Measurements from ENCODE around the gene ETV6. TPM values are rescaled to one million over a fixed set of nuclear protein-coding genes. Genes with fewer than 3 reads are reported as not detected.

The ETV6 gene
- polyA plus RNA-seq, 4 donors = 13.3 to 15.2 (median 14.0) TPM

DNA sequence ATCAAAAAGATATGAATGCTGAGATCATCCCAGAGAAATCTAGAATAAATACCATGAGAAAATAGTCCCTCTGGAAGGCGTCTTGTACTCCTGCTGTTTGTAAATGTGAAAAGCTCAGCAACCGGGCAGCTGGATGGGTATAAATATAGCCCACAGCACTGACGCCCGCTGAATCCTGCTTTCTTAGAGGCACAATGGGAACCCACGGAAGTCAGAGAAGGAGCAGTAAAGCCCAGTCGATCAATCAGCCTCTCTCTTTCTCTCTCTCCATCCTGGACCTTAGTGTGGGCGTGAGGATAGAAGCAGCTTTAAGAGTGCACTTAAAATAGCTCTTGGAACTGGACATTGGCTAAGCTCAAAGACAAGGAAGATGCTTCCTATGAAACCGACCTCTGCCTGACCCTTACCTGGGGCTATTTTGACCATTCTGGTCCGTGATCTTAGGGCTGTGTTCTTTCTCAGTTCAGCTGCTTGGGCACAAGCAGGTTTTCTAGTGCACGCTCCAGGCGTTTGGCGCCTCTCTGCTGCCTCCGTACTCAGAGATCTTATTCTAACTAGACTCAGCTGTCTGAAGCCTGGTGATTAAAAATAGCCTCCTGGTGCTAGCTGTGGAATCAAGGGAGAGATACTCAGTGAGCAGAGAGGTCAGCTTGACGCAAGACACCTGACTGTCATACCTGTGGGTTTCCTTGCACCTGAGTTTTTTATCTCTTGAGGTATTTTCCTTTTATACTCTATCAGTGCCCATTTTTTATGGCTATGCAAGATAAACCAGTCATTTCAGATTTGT, 144.6 kb downstream of the ETV6 start:
- no peak for DNase-seq (ENCODE audit: low read depth in 4 of 4, low spot score in 3 of 4)

DNA sequence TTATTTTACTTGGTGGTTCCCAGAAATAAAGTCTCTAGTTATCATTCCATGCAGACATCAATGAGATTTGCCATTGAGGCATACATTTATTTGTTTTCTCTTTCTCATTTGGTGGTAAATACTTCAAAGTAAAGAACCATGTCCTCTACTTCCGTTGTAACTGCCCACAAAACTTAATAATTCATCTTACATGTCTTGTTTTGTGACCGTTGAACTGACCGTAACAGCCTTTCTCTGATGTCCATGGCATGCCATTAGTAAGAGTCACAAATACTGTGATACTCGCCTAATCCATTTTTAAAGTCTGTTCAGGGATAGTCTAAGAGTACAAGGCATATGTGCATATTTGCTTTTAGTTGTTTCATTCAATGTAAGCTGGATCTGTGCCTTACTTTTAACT, 145.3 kb downstream of the ETV6 start:
- no peak for DNase-seq (ENCODE audit: low read depth in 4 of 4, low spot score in 3 of 4)

DNA sequence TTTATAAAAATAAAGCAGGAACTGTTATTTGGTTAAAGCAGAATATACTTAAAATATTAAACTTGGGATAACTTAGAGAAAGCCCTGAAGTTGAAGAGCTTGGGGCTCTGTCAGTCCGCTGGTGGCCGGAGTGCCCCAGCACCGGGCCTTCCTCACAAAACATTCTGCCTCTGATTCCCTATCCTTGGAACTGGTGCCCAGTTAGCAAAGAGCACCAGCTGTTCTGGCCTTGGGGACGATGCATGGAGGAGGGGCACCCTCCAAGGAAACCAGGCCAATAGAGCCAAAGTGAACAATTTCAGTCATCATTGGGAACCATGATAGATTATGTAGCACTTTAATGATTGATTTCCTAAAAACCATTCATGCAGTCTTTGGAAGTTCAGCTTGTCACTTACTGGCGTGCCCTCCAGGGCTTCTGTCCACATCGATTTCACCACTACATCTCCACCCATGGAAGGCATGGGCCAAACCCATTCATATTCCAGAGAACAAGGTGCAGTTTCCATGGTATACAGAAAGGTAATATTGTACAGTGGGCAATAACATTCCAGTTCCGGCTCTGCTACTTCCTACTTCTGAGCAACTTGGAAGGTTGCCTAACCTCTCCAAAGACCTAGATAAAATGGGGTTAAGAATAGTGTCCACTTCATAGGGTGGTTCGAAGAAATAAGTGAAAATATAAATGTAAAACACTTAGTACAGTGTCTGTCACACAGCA, 145.9 kb downstream of the ETV6 start:
- DNase-seq (ENCODE audit: low read depth in 4 of 4, low spot score in 3 of 4) = no peak

DNA sequence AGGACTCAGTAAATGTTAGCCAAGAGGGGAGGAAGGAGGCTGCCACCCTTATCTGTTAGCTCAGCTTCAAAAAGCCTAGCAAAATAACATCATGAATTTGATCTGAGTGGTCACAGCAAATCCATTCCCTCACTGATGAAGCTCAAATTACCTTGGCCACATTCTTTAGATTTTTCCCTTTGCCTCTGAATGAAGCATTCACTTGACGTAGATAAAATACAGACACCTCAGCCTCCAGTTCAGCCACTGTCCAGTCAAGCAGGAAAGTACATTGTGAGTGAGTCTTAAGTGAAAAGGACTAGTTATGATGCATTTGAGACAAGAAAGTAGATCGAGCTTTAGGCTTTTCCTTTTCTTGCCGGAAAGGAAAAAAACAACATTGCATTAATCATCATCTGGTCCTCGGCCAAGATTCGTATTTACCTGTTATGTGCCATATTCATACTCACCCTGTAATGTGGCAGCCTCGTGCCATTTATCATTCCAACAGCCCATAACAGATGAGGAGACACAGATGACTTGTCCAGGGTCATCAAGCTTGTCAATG, 146.5 kb downstream of the ETV6 start:
- DNase-seq (ENCODE audit: low read depth in 4 of 4, low spot score in 3 of 4) = no peak

DNA sequence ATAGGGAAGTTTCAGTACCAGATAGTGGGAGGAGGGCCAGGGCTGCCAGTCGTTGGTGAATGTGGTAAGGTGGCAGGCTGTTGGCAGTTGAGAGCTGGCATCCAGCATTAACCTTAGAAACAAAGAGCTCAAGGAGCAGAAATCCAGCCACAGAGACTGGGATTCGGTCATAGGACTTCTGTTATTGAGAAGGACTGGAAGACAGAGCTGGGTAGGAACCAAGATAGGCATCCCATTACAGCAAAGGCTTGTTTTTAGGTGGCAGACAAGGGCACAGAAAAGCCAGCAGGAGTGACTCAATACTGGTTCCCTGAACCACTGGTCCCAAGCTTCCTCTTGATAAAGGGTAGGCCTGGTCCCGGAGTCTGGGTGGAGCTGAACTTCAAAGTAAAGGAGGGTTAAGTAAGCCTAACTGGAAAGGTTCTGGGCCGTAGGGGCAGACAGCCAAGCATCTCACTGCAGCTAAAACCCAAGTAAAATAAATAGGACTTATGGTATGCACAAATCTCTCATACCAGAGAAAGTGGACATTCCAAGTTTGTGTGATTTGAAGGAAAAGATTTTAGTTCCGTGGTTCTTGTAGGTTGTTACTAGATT, 147.9 kb downstream of the ETV6 start:
- DNase-seq (ENCODE audit: low read depth in 4 of 4, low spot score in 3 of 4) = no peak

DNA sequence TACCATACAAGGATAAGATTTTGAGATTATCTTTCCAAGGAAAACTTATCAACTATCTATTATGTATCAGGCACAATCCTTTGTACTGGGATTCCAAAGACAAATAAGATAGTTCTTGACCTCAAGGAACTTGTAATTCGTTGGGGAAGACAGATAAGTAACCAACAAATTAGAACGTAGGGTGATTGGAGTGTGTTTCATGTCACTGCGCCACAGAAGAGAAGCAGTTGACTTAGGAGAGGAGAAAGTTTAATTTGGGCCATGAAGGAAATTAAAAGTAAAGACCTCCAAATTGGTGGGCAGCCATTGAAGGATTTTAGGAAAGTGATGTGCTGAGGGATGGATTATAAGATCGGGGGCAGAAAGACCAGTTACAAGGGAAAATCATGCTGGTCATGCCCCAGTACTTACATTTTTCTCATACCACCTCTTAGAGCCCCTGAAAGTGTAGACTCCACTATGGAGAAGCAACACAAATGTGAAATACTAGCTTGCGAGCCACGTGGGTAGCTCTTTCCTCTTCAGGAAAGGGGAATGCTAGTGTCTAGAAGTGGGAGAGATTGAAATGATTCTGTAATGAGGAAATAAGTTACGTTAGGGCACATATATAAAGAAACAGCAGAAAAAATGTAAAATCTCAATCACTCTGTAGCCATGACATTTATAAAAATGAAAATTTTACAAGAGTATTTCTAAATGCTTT, 148.7 kb downstream of the ETV6 start:
- no peak for DNase-seq (ENCODE audit: low read depth in 4 of 4, low spot score in 3 of 4)

DNA sequence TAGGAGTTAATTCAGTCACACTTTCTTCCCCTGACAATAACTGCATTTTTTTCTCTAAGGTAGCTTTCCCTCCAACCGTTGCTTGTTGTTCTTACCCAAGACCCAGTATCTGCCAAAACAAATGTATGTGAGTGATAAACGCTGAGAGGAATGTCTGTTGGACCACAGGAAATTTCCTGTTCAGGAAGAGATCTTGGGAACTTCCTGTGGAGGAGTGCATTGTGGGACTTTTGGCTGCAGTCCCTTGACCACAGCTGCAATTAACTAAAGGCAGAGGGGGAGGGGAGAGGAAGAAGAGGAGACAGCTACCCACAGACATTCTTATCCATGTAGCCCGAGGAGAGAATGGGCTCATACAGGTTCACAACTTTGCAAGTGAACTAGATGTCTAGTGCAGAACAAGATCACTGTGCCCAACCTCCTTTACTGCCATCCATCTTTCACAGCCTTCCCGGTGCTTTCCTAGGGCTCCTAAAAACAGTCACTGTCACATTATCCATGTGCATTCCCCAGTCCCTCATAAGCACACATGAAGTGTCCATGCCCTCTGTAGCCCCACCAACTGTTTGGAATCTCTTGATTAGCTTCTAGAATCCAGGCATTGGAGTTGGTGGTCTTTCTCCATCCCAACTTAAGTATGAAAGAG, 149.5 kb downstream of the ETV6 start:
- no peak for DNase-seq (ENCODE audit: low read depth in 4 of 4, low spot score in 3 of 4)

DNA sequence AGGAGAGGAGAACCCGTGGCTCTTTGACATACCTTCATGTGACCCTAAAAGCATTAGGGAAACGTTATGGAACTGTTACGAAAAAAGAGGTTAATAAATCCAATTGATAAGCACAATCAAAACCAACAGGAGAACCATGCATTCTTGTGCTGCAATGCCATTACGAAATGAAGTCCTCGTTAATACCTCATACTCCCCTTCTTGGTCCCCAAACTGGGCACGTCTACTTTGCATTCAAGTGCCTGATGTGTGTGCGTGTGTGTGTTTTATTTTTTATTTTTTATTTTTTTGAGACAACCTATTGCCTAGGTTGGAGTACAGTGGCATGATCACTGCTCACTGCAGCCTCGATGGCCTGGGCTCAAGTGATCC, 150.0 kb downstream of the ETV6 start:
- no peak for DNase-seq (ENCODE audit: low read depth in 4 of 4, low spot score in 3 of 4)

DNA sequence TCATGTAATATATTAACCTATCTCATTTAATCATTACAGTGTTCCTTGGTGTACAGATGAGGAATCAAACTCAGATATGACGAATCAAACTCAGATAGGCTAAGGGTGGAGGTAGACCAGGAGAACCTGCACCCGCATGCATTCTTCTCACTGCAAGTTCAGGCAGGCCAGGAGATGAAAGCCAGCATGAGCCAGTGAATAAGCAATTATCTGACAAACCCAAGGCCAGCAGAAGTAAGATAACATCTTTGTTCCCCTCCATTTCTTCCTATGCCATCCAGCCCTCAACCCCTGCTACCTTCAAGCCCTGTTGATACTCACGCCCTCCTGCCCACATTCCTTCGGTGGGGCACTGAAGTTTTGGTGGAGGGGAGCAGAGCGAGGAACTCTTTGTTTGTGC, 152.2 kb downstream of the ETV6 start:
- no peak for DNase-seq (ENCODE audit: low read depth in 4 of 4, low spot score in 3 of 4)

DNA sequence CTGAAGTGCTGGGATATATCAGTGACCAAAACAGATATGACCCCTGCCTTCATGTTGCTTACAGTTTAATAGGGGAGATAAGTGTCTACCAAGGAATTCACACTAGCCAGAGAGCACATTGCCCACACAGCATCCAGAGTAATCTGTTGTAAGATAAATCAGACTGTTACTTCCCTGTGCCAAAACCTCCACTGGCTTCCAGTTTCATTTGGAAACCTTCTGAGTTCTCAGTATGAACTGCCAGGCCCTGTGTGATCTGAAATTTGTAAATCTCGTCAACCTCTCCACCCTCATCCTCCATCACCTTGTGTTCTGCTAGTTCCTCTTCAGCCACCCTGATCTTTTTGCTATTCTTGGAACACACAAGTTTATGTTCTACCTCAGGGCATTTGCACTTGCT, 154.7 kb downstream of the ETV6 start:
- DNase-seq (ENCODE audit: low read depth in 4 of 4, low spot score in 3 of 4) = no peak

DNA sequence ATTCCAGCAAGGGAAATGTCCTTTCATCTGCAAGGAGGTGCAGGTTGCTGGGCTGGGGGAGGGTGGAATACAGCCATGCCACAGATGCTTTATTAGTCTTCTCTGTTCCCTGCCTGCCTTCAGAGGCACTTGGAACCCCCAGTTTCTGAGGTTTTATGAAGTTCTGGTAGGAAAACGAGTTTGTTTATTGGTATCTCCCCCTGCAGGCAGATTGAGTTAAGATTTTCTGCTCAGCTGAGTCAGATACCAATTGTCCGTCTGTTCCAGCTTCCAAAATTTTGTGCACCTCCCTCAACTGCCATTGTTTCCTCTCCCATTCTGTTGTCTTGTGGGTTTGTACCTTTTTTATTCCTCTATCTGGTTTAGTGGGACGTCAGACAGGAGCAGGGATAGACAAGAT, 155.6 kb downstream of the ETV6 start:
- DNase-seq (ENCODE audit: low read depth in 4 of 4, low spot score in 3 of 4) = no peak

DNA sequence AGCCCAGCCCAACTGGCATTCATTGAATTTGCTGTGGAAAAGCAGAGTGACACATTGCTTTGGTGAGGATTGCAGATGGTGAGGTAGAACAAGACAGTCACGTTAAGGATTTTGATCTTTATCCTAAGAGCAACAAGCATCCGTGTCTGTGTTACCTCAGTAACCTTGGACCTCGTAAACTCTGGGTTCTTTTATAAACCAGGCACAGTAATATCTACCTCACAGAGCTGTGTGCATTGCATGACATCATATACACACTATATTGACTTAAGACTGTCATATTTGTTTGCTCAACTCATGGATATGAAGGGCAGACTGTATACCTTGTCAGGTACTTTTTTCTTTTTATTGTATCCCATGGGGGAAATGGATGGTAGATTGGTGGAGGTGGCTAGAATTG, 156.2 kb downstream of the ETV6 start:
- DNase-seq (ENCODE audit: low read depth in 4 of 4, low spot score in 3 of 4) = no peak

DNA sequence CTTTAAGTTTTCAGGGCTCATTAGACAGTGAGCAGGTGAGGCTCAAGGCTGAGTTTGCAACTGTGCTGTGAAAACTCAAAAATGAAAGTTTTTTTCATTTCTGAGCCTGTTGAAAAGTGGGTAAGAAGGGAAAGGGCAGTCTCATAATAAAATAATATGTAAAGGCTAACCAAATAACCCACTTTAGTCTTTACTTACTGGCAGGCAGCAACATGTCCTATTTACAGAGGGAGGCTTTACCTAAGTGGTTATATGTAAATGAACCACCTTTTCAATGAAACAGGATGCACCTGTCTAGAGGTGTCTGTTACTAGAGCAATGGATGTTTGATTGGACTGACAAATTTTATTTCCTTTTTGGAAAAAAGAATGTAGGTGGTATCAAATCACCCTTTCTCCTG, 158.0 kb downstream of the ETV6 start:
- no peak for DNase-seq (ENCODE audit: low read depth in 4 of 4, low spot score in 3 of 4)

DNA sequence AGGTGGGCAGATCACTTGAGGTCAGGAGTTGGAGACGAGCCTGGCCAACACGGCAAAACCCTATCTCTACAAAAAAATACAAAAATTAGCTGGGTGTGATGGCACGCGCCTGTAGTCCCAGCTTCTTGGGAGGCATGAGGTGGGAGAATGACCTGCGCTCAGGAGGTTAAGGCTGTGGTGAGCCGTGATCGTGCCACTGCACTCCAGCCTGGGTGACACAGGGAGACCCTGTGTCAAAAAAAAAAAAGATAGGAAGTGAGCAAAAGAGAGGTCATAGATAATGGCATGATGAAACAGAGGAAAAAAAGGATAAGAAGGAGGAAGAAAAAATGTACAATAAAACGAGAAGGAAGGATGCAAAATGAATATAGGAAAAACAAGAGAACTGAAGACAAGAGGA, 159.5 kb downstream of the ETV6 start:
- DNase-seq (ENCODE audit: low read depth in 4 of 4, low spot score in 3 of 4) = no peak

DNA sequence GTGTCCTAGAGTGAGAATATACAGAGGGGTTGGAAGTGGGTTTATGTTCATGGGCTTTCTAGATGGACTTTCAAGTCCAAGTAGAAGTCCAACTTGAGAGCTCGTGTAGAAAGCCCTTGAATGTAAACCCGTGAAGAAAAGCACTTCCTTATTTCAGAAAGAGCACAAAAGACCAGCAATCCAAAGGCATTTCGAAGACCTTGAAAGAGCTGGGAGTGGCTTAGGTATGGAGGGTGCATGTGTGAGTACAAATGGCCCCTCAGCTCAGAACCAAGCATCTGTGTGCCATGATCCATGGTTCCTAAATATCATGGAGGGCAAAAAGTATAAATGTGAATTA, 160.7 kb downstream of the ETV6 start:
- no peak for DNase-seq (ENCODE audit: low read depth in 4 of 4, low spot score in 3 of 4)

DNA sequence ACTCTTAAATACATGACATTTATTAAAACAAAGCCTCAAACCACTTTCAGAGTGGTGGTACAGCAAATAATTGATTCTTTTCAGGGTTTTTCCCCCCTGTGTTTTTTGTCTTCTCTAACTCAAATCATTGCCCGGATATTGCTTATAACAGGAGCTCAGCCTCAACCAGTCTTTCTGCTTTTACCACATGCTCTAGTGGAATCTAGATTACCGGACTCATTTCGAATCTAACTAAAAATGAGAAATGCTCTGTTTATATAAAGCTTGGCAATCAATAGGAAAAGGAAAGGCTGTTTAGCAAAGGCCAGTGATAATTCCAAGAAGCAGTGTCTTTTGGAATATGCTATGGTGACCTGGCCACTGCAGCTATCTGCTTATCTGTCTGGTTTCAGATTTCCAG, 161.5 kb downstream of the ETV6 start:
- no peak for DNase-seq (ENCODE audit: low read depth in 4 of 4, low spot score in 3 of 4)

DNA sequence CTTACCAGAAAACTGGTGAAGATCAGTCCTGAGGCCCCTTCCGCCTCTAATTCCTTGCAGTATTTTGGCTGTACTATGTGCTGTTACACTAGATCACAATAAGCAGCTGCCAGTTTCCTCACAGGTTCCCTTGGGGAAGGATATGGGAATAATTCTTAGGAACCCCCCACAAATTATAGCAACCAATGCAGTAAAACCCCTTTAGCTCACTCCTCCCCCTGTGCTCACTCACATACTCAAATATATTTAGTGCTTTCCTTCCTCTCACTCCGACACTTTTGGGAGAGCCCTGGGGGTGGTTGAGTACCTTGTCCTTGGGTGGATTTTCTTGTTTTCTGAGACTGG, 162.7 kb downstream of the ETV6 start:
- no peak for DNase-seq (ENCODE audit: low read depth in 4 of 4, low spot score in 3 of 4)

DNA sequence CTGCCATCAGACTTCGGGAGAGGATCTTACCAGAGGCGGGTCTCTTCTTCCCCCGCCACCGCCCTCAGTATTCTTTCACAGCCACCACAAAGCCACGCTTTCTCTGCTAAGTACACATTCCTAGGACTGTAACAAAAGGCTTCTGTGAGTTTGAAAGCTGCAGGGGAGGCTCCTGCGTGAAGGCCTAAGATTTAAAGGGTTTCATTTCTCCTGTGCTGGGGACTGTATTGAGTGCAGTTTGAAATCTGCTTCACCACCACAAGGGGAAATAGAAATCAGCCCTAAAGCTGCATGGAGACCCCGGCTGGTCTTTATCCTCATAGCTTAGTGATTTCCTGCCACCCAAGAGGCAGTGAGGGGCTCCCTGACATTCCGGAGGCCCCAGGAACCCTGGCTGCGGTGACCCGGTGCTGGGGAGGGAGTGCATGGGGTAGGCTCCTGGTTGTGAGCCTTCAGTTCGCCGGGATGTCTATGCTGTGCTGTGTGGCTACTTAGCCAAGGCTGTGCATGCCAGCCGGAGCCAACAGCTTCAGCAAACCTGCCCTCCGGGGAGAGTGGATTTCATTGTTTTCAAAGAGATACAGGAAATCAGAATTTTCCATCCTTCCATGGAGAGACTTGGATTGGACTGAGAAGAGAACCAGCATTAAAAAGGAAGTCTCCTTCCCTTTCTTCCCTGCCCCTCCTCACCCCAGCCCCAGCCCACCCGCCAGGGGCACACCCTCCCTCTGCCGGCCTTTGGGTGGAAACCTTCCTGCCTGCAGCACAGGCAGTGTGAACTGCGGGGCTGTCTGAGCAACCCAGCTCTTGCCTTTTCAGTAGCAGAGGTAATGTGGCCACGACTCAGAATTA, 163.3 kb downstream of the ETV6 start:
- DNase-seq (ENCODE audit: low read depth in 4 of 4, low spot score in 3 of 4) = no peak

DNA sequence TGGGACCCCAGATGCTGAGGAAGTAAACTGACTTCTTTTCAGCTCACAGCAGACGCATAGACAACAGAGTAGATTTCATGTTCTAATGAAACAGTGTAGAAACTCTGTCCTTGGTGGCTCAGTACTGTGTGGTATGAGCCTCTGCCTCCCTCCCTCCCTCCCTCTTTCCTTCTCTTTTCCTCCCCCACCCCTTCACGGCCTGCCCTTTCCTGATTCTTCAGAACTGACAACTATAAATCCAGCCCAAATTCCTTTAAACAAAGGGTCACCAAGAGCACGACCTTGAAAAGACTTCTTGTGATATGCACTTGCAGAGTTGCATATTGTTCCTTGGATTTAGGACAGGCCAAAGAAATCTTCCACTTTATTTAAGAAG, 164.0 kb downstream of the ETV6 start:
- no peak for DNase-seq (ENCODE audit: low read depth in 4 of 4, low spot score in 3 of 4)

DNA sequence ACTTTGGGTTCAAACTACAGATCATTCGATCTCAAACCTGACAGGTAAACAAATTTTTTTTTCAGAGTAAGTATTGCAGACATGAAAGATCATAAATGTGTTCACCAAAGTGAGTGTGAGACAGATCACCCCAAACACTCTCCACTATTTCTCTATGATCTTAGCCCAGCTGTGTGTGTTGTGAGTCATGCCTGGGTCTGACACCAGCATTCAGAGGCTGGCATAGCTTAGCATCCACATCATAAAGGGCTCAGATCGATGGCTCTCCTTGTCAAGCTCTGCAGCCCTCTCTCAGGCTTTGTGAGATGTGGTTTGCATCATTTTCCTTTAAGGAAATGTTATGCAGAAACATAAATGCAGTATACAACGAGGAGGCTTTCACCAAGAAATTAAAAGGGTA, 164.9 kb downstream of the ETV6 start:
- no peak for DNase-seq (ENCODE audit: low read depth in 4 of 4, low spot score in 3 of 4)
